H9 (cell line): ENCODE measurements around the gene CNGA4. TPM values are rescaled to one million over a fixed set of nuclear protein-coding genes. Genes with fewer than 3 reads are reported as not detected.

Source experiments
- DNase-seq: peaks from one replicate; pipeline ENCODE4 v3.0.0-alpha.2; 2017
- H2AFZ ChIP-seq: one replicate; pipeline ENCODE4 v1.6.1; 2013; ENCODE audit warnings: mild to moderate bottlenecking, low read length, control low read depth, moderate library complexity
- H2AK5ac ChIP-seq: 2 replicates; pipeline ENCODE4 v1.6.1; 2013; ENCODE audit warnings: low read length, control low read depth, mixed read lengths; ENCODE audit not compliant: insufficient read length
- H2BK120ac ChIP-seq: one replicate; pipeline ENCODE4 v1.6.1; 2013; ENCODE audit warnings: low read depth, mild to moderate bottlenecking, low read length, control low read depth, inconsistent platforms; ENCODE audit not compliant: poor library complexity, severe bottlenecking
- H2BK12ac ChIP-seq: 2 replicates; pipeline ENCODE4 v1.6.1; 2013; ENCODE audit warnings: low read length, control low read depth, mixed read lengths, low read depth; ENCODE audit not compliant: insufficient read length
- H2BK15ac ChIP-seq: 2 replicates; pipeline ENCODE4 v1.6.1; 2013; ENCODE audit warnings: low read depth, low read length, control low read depth
- H2BK20ac ChIP-seq: one replicate; pipeline ENCODE4 v1.6.1; 2013; ENCODE audit warnings: low read depth, mild to moderate bottlenecking, low read length, control low read depth, inconsistent platforms; ENCODE audit not compliant: poor library complexity, severe bottlenecking
- H2BK5ac ChIP-seq: 2 replicates; pipeline ENCODE4 v1.6.1; 2013; ENCODE audit warnings: low read length, control low read depth, mixed read lengths; ENCODE audit not compliant: insufficient read length
- H3K14ac ChIP-seq: 2 replicates; pipeline ENCODE4 v1.6.1; 2013; ENCODE audit warnings: low read length, control low read depth; ENCODE audit not compliant: insufficient read depth
- H3K18ac ChIP-seq: 2 replicates; pipeline ENCODE4 v1.6.1; 2013; ENCODE audit warnings: low read depth, mild to moderate bottlenecking, mixed read lengths, low read length, control low read depth; ENCODE audit not compliant: insufficient read length
- H3K23ac ChIP-seq: 2 replicates; pipeline ENCODE4 v1.6.1; 2013; ENCODE audit warnings: low read length, control low read depth, mixed read lengths, low read depth; ENCODE audit not compliant: insufficient read length
- H3K23me2 ChIP-seq: 2 replicates; pipeline ENCODE4 v1.6.1; 2013; ENCODE audit warnings: low read depth, mild to moderate bottlenecking, mixed read lengths, low read length, control low read depth; ENCODE audit not compliant: insufficient read length, poor library complexity, severe bottlenecking
- H3K27ac ChIP-seq: 2 replicates; pipeline ENCODE4 v1.5.1; 2013; ENCODE audit warnings: low read length, control low read depth, mixed read lengths, low read depth; ENCODE audit not compliant: insufficient read length
- H3K27me3 ChIP-seq: 2 replicates; pipeline ENCODE4 v1.6.1; 2013; ENCODE audit warnings: low read length, control low read depth, inconsistent platforms; ENCODE audit not compliant: insufficient read depth
- H3K4ac ChIP-seq: 2 replicates; pipeline ENCODE4 v1.6.1; 2013; ENCODE audit warnings: low read depth, mild to moderate bottlenecking, control low read depth, inconsistent platforms, low read length, moderate library complexity
- H3K4me1 ChIP-seq: 2 replicates; pipeline ENCODE4 v1.6.1; 2013; ENCODE audit warnings: low read length, control low read depth, inconsistent platforms; ENCODE audit not compliant: insufficient read depth
- H3K4me2 ChIP-seq: 2 replicates; pipeline ENCODE4 v1.6.1; 2013; ENCODE audit warnings: low read length, control low read depth, mixed read lengths; ENCODE audit not compliant: insufficient read length, insufficient read depth
- H3K56ac ChIP-seq: 2 replicates; pipeline ENCODE4 v1.6.1; 2013; ENCODE audit warnings: low read depth, mild to moderate bottlenecking, mixed read lengths, low read length, control low read depth; ENCODE audit not compliant: insufficient read length
- H3K79me1 ChIP-seq: 2 replicates; pipeline ENCODE4 v1.6.1; 2013; ENCODE audit warnings: low read depth, mild to moderate bottlenecking, moderate library complexity, low read length, control low read depth, inconsistent platforms; ENCODE audit not compliant: insufficient read depth, poor library complexity, severe bottlenecking
- H3K79me2 ChIP-seq: 2 replicates; pipeline ENCODE4 v1.6.1; 2013; ENCODE audit warnings: low read length, control low read depth, inconsistent platforms; ENCODE audit not compliant: insufficient read depth
- H3K9ac ChIP-seq: 2 replicates; pipeline ENCODE4 v1.6.1; 2013; ENCODE audit warnings: low read length, control low read depth, mixed read lengths; ENCODE audit not compliant: insufficient read length; ENCODE audit errors: extremely low read depth
- H3K9me3 ChIP-seq: one replicate; pipeline ENCODE4 v1.6.1; 2013; ENCODE audit warnings: low read depth, low read length, inconsistent platforms; ENCODE audit not compliant: control insufficient read depth
- H3T11ph ChIP-seq: one replicate; pipeline ENCODE4 v1.6.1; 2013; ENCODE audit warnings: mild to moderate bottlenecking, low read length, control low read depth, inconsistent platforms
- H4K20me1 ChIP-seq: one replicate; pipeline ENCODE4 v1.6.1; 2013; ENCODE audit not compliant: control insufficient read depth, insufficient read length, insufficient read depth
- H4K5ac ChIP-seq: 2 replicates; pipeline ENCODE4 v1.6.1; 2013; ENCODE audit warnings: low read depth, mild to moderate bottlenecking, mixed read lengths, low read length, control low read depth; ENCODE audit not compliant: insufficient read length
- H4K8ac ChIP-seq: replicated peaks from 2 replicates; pipeline ENCODE4 v1.6.1; 2013; ENCODE audit warnings: low read length, control low read depth, mixed read lengths, low read depth; ENCODE audit not compliant: insufficient read length
- H4K91ac ChIP-seq: 2 replicates; pipeline ENCODE4 v1.6.1; 2013; ENCODE audit warnings: low read depth, mild to moderate bottlenecking, moderate library complexity, mixed read lengths, low read length, control low read depth; ENCODE audit not compliant: insufficient read length
- H3K27ac Mint-ChIP-seq, 3 experiments: 2 replicates in 2 of 3; 3 replicates in 1 of 3; pipeline ENCODE4 v1.8.0; 2020 to 2021; ENCODE audit warnings: mixed read lengths in 3 of 3, mild to moderate bottlenecking in 1 of 3, moderate library complexity in 1 of 3
- H3K27me3 Mint-ChIP-seq: 2 replicates; pipeline ENCODE4 v1.8.0; 2021; ENCODE audit warnings: low read depth, mild to moderate bottlenecking, moderate library complexity, mixed read lengths
- H3K36me3 Mint-ChIP-seq, 3 experiments: 2 replicates in 2 of 3; 3 replicates in 1 of 3; pipeline ENCODE4 v1.8.0; 2020 to 2021; ENCODE audit warnings: low read depth in 3 of 3, mixed read lengths in 3 of 3; ENCODE audit not compliant: insufficient read depth in 1 of 3
- H3K4me1 Mint-ChIP-seq, 2 experiments: 2 replicates each; pipeline ENCODE4 v1.8.0; 2020; ENCODE audit warnings: mixed read lengths in 2 of 2
- H3K4me3 Mint-ChIP-seq, 2 experiments: 2 replicates in 1 of 2; 3 replicates in 1 of 2; pipeline ENCODE4 v1.8.0; 2020 to 2021; ENCODE audit warnings: mild to moderate bottlenecking in 2 of 2, mixed read lengths in 2 of 2, moderate library complexity in 1 of 2
- H3K9me3 Mint-ChIP-seq, 2 experiments: 2 replicates in 1 of 2; 3 replicates in 1 of 2; pipeline ENCODE4 v1.8.0; 2020; ENCODE audit warnings: mild to moderate bottlenecking in 2 of 2, mixed read lengths in 2 of 2, moderate library complexity in 1 of 2
- WGBS: extraction: QIAGEN DNeasy Blood & Tissue Kit; methylation state at CpG from one replicate; pipeline ENCODE4 v1.1.7; 2013; ENCODE audit warnings: missing lambda C conversion rate, low lambda C conversion rate, mixed read lengths; ENCODE audit not compliant: insufficient read length; ENCODE audit errors: extremely low coverage; 5-methylcytosine and 5-hydroxymethylcytosine counted together
- total RNA-seq: library from RNA; stranded (reverse); gene quantifications from 2 replicates; pipeline ENCODE4 v1.2.1, GENCODE V29; 2021
- TF ChIP-seq, protein P1 (sequence below): fragments of 200-600 bp; sonication (generic); conservative IDR thresholded peaks from 3 replicates; pipeline ENCODE4 v1.8.0; 2021; ENCODE audit warnings: antibody characterized with exemption, mild to moderate bottlenecking

Gene CNGA4
- total RNA-seq, 1 experiment from 2014 or later = 0.11 TPM

DNA sequence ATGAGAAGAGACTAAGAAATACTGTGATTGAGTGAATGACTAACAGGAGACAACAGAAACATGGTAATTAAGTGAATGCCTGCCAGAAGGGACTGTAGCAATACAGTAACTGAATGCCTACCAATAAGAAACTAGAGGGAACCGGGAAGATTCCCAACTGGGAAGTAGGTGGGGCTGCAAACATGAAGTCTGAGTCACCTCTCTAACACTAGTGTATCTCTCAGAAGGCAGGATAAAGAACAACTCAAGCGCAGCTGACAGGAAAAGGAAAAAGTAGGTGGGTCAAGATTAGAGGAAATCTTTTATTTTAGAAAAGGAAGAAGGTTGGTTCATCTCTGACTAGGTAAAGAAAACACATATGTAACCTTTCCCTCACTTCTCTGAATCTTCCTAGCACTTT is 19.5 kb upstream of the CNGA4 start:
- Histone ChIP-seq H3K9ac (no peak overlapping the region), H3K23me2 (no peaks in the 10 kb centered on the region), H2BK5ac (no peak overlapping the region), H3K23ac (no peak overlapping the region), H2AK5ac (no peak overlapping the region), H3K4ac (no peak overlapping the region), H3K14ac (no peak overlapping the region), H3T11ph (no peak overlapping the region), H3K79me1 (no peaks in the 10 kb centered on the region), H3K79me2 (no peaks in the 10 kb centered on the region), H2AFZ (no peak overlapping the region), H3K18ac (no peak overlapping the region), H2BK15ac (no peak overlapping the region), H4K5ac (no peak overlapping the region), H3K4me2 (no peak overlapping the region), H2BK120ac (no peak overlapping the region), H4K20me1 (no peaks in the 10 kb centered on the region), H2BK12ac (no peak overlapping the region), H4K91ac (no peak overlapping the region), H4K8ac (no peak overlapping the region), H3K27ac (no peak overlapping the region), H2BK20ac (no peak overlapping the region), H3K9me3 (no peaks in the 10 kb centered on the region), H3K4me1 (no peaks in the 10 kb centered on the region), H3K27me3 (no peaks in the 10 kb centered on the region), H3K56ac (no peak overlapping the region)
- DNase-seq = no peak
- Mint-ChIP-seq H3K36me3 (peaks cover 22 to 68% (median 39%) of the 10 kb centered on the region in 3 experiments; a peak in 6 of 7 replicates), H3K27ac (no peak overlapping the region), H3K4me1 (no peaks in the 10 kb centered on the region), H3K27me3 (no peaks in the 10 kb centered on the region), H3K9me3 (no peaks in the 10 kb centered on the region), H3K4me3 (no peak overlapping the region)
- TF ChIP-seq, protein P1, sequence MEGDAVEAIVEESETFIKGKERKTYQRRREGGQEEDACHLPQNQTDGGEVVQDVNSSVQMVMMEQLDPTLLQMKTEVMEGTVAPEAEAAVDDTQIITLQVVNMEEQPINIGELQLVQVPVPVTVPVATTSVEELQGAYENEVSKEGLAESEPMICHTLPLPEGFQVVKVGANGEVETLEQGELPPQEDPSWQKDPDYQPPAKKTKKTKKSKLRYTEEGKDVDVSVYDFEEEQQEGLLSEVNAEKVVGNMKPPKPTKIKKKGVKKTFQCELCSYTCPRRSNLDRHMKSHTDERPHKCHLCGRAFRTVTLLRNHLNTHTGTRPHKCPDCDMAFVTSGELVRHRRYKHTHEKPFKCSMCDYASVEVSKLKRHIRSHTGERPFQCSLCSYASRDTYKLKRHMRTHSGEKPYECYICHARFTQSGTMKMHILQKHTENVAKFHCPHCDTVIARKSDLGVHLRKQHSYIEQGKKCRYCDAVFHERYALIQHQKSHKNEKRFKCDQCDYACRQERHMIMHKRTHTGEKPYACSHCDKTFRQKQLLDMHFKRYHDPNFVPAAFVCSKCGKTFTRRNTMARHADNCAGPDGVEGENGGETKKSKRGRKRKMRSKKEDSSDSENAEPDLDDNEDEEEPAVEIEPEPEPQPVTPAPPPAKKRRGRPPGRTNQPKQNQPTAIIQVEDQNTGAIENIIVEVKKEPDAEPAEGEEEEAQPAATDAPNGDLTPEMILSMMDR = no peak
- WGBS = no CpG with 5 or more reads among the region's 2 CpGs
